GM21737 (cell line): ENCODE data around the gene SKIC8.

Source experiments
- ATAC-seq: cut with Tn5 transposase; IDR thresholded peaks from one replicate; pipeline ENCODE4 v1.9.1; 2021; ENCODE audit warnings: mild to moderate bottlenecking, moderate library complexity; ENCODE audit not compliant: unreplicated experiment

Gene SKIC8

GRCh38 chr15:78299101-78299930, at the start of gene SKIC8:
Gene SKIC8 (minus strand): TSS chr15:78299609. CDS start chr15:78295686, 3,923 bp downstream.
- ATAC-seq: peak; percentile 86

GRCh38 chr15:78347586-78348543, 48.5 kb upstream of the SKIC8 start:
- ATAC-seq: no peak

- no peak for ATAC-seq
These were observed 46.2 kb upstream of the SKIC8 start for GRCh38 chr15:78345396-78346125.

- no peak for ATAC-seq
These were observed 44.1 kb upstream of the SKIC8 start for GRCh38 chr15:78343276-78344060.

GRCh38 chr15:78342021-78342420, 42.6 kb upstream of the SKIC8 start:
- ATAC-seq: no peak

GRCh38 chr15:78341057-78341987, 41.9 kb upstream of the SKIC8 start:
- no peak for ATAC-seq

- ATAC-seq: no peak
These were observed 41.0 kb upstream of the SKIC8 start, which contains the start of gene CRABP1 for GRCh38 chr15:78340231-78341056. Gene CRABP1 (plus strand): TSS chr15:78340353. CDS start chr15:78340429, 76 bp downstream.

- ATAC-seq: no peak
These were observed 40.1 kb upstream of the SKIC8 start for GRCh38 chr15:78339559-78339958.

- no peak for ATAC-seq
These were observed 39.4 kb upstream of the SKIC8 start for GRCh38 chr15:78338781-78339180.

- ATAC-seq: no peak
These were observed 36.6 kb upstream of the SKIC8 start for GRCh38 chr15:78335985-78336384.

- no peak for ATAC-seq
These were observed 35.4 kb upstream of the SKIC8 start for GRCh38 chr15:78334845-78335244.

GRCh38 chr15:78329625-78330024, 30.2 kb upstream of the SKIC8 start:
- no peak for ATAC-seq

- no peak for ATAC-seq
These were observed 28.1 kb upstream of the SKIC8 start for GRCh38 chr15:78327466-78327865.

- no peak for ATAC-seq
These were observed 25.9 kb upstream of the SKIC8 start for GRCh38 chr15:78325092-78325843.

- no peak for ATAC-seq
These were observed 24.7 kb upstream of the SKIC8 start for GRCh38 chr15:78324144-78324543.

- no peak for ATAC-seq
These were observed 24.3 kb upstream of the SKIC8 start for GRCh38 chr15:78323693-78324092.

GRCh38 chr15:78322724-78323521, 23.5 kb upstream of the SKIC8 start:
- ATAC-seq: no peak
